Inflammatory macrophage (primary cell): ENCODE measurements around the gene CHAF1A.

ENCODE experiments used
- DNase-seq, 2 donors: peaks; one replicate each; pipeline ENCODE4 v3.0.0-alpha.2; 2020 to 2022
- total RNA-seq, 18 experiments: gene quantifications; one replicate each; lab custom pipeline; 2026; ENCODE audit warnings: mixed read lengths in 6 of 18, inconsistent platforms in 2 of 18; lab: John Stamatoyannopoulos, UW

Gene CHAF1A
- 3.2 to 38.4 (median 30.0) reads per million in 18 experiments for total RNA-seq

GRCh38 chr19:4402171-4403004 lies at the start of gene CHAF1A:
TSS of gene CHAF1A (plus strand) at chr19:4402640. CDS start at chr19:4402763, 123 bp downstream.
- peak; percentile 100 for DNase-seq

GRCh38 chr19:4352701-4353121 lies 49.7 kb upstream of the CHAF1A start:
- DNase-seq: peak; percentile 52 to 65

GRCh38 chr19:4354282-4354681 lies 48.2 kb upstream of the CHAF1A start:
- no peak for DNase-seq

- DNase-seq: no peak
These were observed 47.5 kb upstream of the CHAF1A start for GRCh38 chr19:4354897-4355296.

- no peak for DNase-seq
These were observed 45.2 kb upstream of the CHAF1A start for GRCh38 chr19:4357095-4357797.

GRCh38 chr19:4357921-4358326 lies 44.5 kb upstream of the CHAF1A start:
- no peak for DNase-seq

GRCh38 chr19:4358709-4359626 lies 43.5 kb upstream of the CHAF1A start:
- no peak for DNase-seq

GRCh38 chr19:4359627-4360000 lies 42.8 kb upstream of the CHAF1A start:
- no peak for DNase-seq

GRCh38 chr19:4360081-4360569 lies 42.3 kb upstream of the CHAF1A start:
- DNase-seq: no peak

- no peak for DNase-seq
These were observed 41.7 kb upstream of the CHAF1A start for GRCh38 chr19:4360641-4361151.

GRCh38 chr19:4361152-4362046 lies 41.0 kb upstream of the CHAF1A start:
- DNase-seq: no peak

- peak in 1 of 2 donors; percentile 21 for DNase-seq
These were observed 40.2 kb upstream of the CHAF1A start for GRCh38 chr19:4362101-4362828.

- peak in 1 of 2 donors; percentile 25 for DNase-seq
These were observed 39.5 kb upstream of the CHAF1A start for GRCh38 chr19:4362831-4363545.

GRCh38 chr19:4363571-4364304 lies 38.7 kb upstream of the CHAF1A start:
- peak in 1 of 2 donors; percentile 9 for DNase-seq

GRCh38 chr19:4365341-4365740 lies 37.1 kb upstream of the CHAF1A start:
- no peak for DNase-seq

- no peak for DNase-seq
These were observed 36.4 kb upstream of the CHAF1A start for GRCh38 chr19:4365791-4366665.

GRCh38 chr19:4366666-4367335 lies 35.6 kb upstream of the CHAF1A start:
- DNase-seq: no peak
